A549 treated with Mapracorat at 1 μM for 4 hours (cell line): ENCODE measurements around the gene PHF5A. TPM values are rescaled to one million over a fixed set of nuclear protein-coding genes. Genes with fewer than 3 reads are reported as not detected.

ENCODE experiments used
- total RNA-seq: library from RNA; stranded (reverse); fragments of 200-300 nt; extraction: Qiagen RNA extraction; gene quantifications from 5 replicates; pipeline ENCODE4 v1.2.3, GENCODE V29; 2022

The PHF5A gene
- 62.3 to 80.9 TPM (median 64.0 TPM) in 5 replicates for total RNA-seq

GRCh38 chr22:41468381-41469217 is at the start of gene PHF5A, which contains the start of gene ACO2:
Gene PHF5A, minus strand, starts transcription at chr22:41468692. Its CDS starts 39 bp downstream, at chr22:41468653.
Gene ACO2, plus strand, starts transcription at chr22:41469117. Its CDS starts 30 bp downstream, at chr22:41469147.

GRCh38 chr22:41446639-41447434 is 21.7 kb downstream of the PHF5A start, which contains the start of gene TOB2:
Gene TOB2, minus strand, starts transcription at chr22:41446801. Its CDS starts 9,456 bp downstream, at chr22:41437345.

Other genes with a start within 250 kb of the PHF5A start
- not detected in 5 replicates for gene CHADL, start 227.8 kb downstream of the PHF5A start, total RNA-seq
- 67.2 to 94.9 TPM (median 88.1 TPM) in 5 replicates for gene RANGAP1, start 182.5 kb downstream of the PHF5A start, total RNA-seq
- gene ZC3H7B, start 167.2 kb downstream of the PHF5A start, total RNA-seq, result 17.5 to 23.6 TPM (median 23.2 TPM) in 5 replicates
- 0.80 to 1.3 TPM (median 1.1 TPM) in 5 replicates for gene TEF, start 86.8 kb downstream of the PHF5A start, total RNA-seq
- gene TOB2, start 21.9 kb downstream of the PHF5A start, total RNA-seq, result 21.0 to 27.6 TPM (median 22.7 TPM) in 5 replicates
- 45.5 to 48.7 TPM (median 47.5 TPM) in 5 replicates for gene ACO2, start 425 bp upstream of the PHF5A start, total RNA-seq
- gene POLR3H, start 75.8 kb upstream of the PHF5A start, total RNA-seq, result 25.7 to 45.6 TPM (median 38.2 TPM) in 5 replicates
- 2.0 to 2.9 TPM (median 2.4 TPM) in 5 replicates for gene CSDC2, start 92.3 kb upstream of the PHF5A start, total RNA-seq
- 25.2 to 32.2 TPM (median 29.1 TPM) in 5 replicates for gene PMM1, start 121.1 kb upstream of the PHF5A start, total RNA-seq
- 14.5 to 17.1 TPM (median 15.3 TPM) in 5 replicates for gene DESI1, start 152.4 kb upstream of the PHF5A start, total RNA-seq
- gene XRCC6, start 152.6 kb upstream of the PHF5A start, total RNA-seq, result 286 to 333 TPM (median 297 TPM) in 5 replicates
- gene SNU13, start 220.2 kb upstream of the PHF5A start, total RNA-seq, result 111 to 197 TPM (median 184 TPM) in 5 replicates
- not detected in 5 replicates for gene MEI1, start 230.8 kb upstream of the PHF5A start, total RNA-seq